Spleen (tissue), 11 donors: Measurements from ENCODE around the gene FAM9C. TPM values are rescaled to one million over a fixed set of nuclear protein-coding genes. Genes with fewer than 3 reads are reported as not detected.
A peak's percentile ranks its signal among the peaks of the same experiment; 100 is the strongest.

Source experiments
- DNase-seq: peaks from one replicate; pipeline ENCODE4 v3.0.0-alpha.2; 2020
- H3K27ac ChIP-seq, 8 donors: fragments of 200-600 bp; sonication (generic) in 7 of 8; 1 replicate in 4 of 8; 2 replicates in 4 of 8; pipeline versions ENCODE4 v1.5.0 to v1.8.0; 2016 to 2021; ENCODE audit warnings: inconsistent platforms in 4 of 8, mild to moderate bottlenecking in 4 of 8, moderate library complexity in 1 of 8
- H3K27me3 ChIP-seq, 7 donors: fragments of 200-600 bp; sonication (generic) in 6 of 7; replicated peaks in 1 of 7; 1 replicate in 4 of 7; 2 replicates in 3 of 7; pipeline versions ENCODE4 v1.5.0 to v1.8.0; 2016 to 2021; ENCODE audit warnings: inconsistent platforms in 3 of 7, mild to moderate bottlenecking in 1 of 7
- H3K36me3 ChIP-seq, 6 donors: fragments of 200-600 bp; sonication (generic) in 5 of 6; 1 replicate in 4 of 6; 2 replicates in 2 of 6; pipeline versions ENCODE4 v1.5.0 to v1.8.0; 2016 to 2021; ENCODE audit warnings: inconsistent platforms in 2 of 6
- H3K4me1 ChIP-seq, 6 donors: fragments of 200-600 bp; sonication (generic) in 5 of 6; 1 replicate in 3 of 6; 2 replicates in 3 of 6; pipeline versions ENCODE4 v1.5.0 to v1.8.0; 2016 to 2021; ENCODE audit warnings: inconsistent platforms in 3 of 6
- H3K4me3 ChIP-seq, 8 donors: fragments of 200-600 bp; sonication (generic) in 7 of 8; 1 replicate in 4 of 8; 2 replicates in 4 of 8; pipeline versions ENCODE4 v1.5.0 to v1.8.0; 2016 to 2021; ENCODE audit warnings: inconsistent platforms in 4 of 8, mild to moderate bottlenecking in 4 of 8, moderate library complexity in 2 of 8
- H3K9me3 ChIP-seq, 8 donors: fragments of 200-600 bp; sonication (generic) in 7 of 8; 1 replicate in 4 of 8; 2 replicates in 4 of 8; pipeline versions ENCODE4 v1.5.0 to v1.8.0; 2016 to 2021; ENCODE audit warnings: inconsistent platforms in 4 of 8
- POLR2A ChIP-seq, 3 donors: fragments of 450-650 bp; IDR thresholded peaks; one replicate each; pipeline ENCODE4 v1.5.1; 2017; ENCODE audit warnings: antibody characterized with exemption in 3 of 3, mild to moderate bottlenecking in 1 of 3
- POLR2AphosphoS5 ChIP-seq, 3 donors: sonication (generic); formaldehyde crosslinking; IDR thresholded peaks; one replicate each; pipeline ENCODE4 v1.5.1; 2017; ENCODE audit warnings: antibody characterized with exemption in 3 of 3
- WGBS, 5 donors: extraction: QIAGEN DNeasy Blood & Tissue Kit in 3 of 5; methylation state at CpG; one replicate each; pipeline versions ENCODE4 v1.1.5 to v1.1.7; 2013 to 2018; 5-methylcytosine and 5-hydroxymethylcytosine counted together
- intact Hi-C: fragments of 100-400 bp; cut with DNase I; formaldehyde crosslinking; loops from one replicate; pipeline ENCODE4 v1.15.0; 2023; ENCODE audit warnings: low total_unique reads
- polyA plus RNA-seq, 3 donors: library from polyadenylated mRNA; stranded (reverse); fragments of 200-250 nt; gene quantifications; one replicate each; pipeline ENCODE4 v1.2.1, GENCODE V29; 2013
- total RNA-seq, 7 donors: library from RNA; depleted of rRNA in 3 of 7; stranded (reverse); fragments of >200 nt in 3 of 7; fragmentation: NEBNext Ultra II Directional in 4 of 7; extraction: Animal tissue kit (Norgen Biotek cat#: 25700) in 4 of 7; gene quantifications; one replicate each; pipeline versions ENCODE4 v1.1.0 to v1.2.1, GENCODE V29; 2016 to 2021
- TF ChIP-seq, protein P1 (sequence below), 11 experiments: fragments of 200-600 bp in 7 of 11; fragments of 450-650 bp in 4 of 11; sonication (generic) in 4 of 11; IDR thresholded peaks in 8 of 11; conservative IDR thresholded peaks in 3 of 11; 1 replicate in 7 of 11; 2 replicates in 4 of 11; pipeline versions ENCODE4 v1.4.0 to v1.8.0; 2016 to 2021; ENCODE audit warnings: antibody characterized with exemption in 11 of 11, inconsistent platforms in 4 of 11, mild to moderate bottlenecking in 1 of 11
- donor health status: healthy with polysubstance abuse.
- donor health status: DM: no; HTN: no; CAD: no; lungs with moderate emphysema.
- donor health status: DM: no; HTN: no; CAD: no.
- donor health status: Bipolar disorder and iron deficiency.
- donor health status: healthy.
- donor health status: DM: no; HTN: no; CAD: no.
- donor health status: DM: yes; HTN: yes; CAD: no.

FAM9C gene
- total and polyA plus RNA-seq, 10 donors: 0.09 to 56.0 (median 10.5) TPM; not detected in 3

- Histone ChIP-seq H3K27ac (peak overlapping the region in 7 of 8 donors; percentile 48 to 90 (median 84)), H3K4me3 (no peak overlapping the region), H3K4me1 (peaks cover 10 to 65% (median 41%) of the 10 kb centered on the region in 6 donors), H3K27me3 (peaks cover 0 to 7% (median 0%) of the 10 kb centered on the region in 7 donors), H3K9me3 (peaks cover 0 to 9% (median 7%) of the 10 kb centered on the region in 8 donors), H3K36me3 (no peaks in the 10 kb centered on the region)
- DNase-seq: no peak
- intact Hi-C loops: no loop called here
- TF ChIP-seq, protein P1, sequence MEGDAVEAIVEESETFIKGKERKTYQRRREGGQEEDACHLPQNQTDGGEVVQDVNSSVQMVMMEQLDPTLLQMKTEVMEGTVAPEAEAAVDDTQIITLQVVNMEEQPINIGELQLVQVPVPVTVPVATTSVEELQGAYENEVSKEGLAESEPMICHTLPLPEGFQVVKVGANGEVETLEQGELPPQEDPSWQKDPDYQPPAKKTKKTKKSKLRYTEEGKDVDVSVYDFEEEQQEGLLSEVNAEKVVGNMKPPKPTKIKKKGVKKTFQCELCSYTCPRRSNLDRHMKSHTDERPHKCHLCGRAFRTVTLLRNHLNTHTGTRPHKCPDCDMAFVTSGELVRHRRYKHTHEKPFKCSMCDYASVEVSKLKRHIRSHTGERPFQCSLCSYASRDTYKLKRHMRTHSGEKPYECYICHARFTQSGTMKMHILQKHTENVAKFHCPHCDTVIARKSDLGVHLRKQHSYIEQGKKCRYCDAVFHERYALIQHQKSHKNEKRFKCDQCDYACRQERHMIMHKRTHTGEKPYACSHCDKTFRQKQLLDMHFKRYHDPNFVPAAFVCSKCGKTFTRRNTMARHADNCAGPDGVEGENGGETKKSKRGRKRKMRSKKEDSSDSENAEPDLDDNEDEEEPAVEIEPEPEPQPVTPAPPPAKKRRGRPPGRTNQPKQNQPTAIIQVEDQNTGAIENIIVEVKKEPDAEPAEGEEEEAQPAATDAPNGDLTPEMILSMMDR (IDR thresholded peaks at IDR 0.05 in 8 of 11, conservative IDR thresholded peaks at IDR 0.05 in 3 of 11): no peak
- peak in 1 of 3 donors; percentile 8 for TF ChIP-seq POLR2A (IDR thresholded peaks at IDR 0.05)
- peak in 1 of 3 donors; percentile 46 for TF ChIP-seq POLR2AphosphoS5 (IDR thresholded peaks at IDR 0.05)
- 44 to 68% (median 53%) methylated on average over 9 of the region's 9 CpGs for WGBS, 5 donors
Observed at GRCh38 chrX:13074297-13075262, 30.2 kb upstream of the FAM9C start.

DNA sequence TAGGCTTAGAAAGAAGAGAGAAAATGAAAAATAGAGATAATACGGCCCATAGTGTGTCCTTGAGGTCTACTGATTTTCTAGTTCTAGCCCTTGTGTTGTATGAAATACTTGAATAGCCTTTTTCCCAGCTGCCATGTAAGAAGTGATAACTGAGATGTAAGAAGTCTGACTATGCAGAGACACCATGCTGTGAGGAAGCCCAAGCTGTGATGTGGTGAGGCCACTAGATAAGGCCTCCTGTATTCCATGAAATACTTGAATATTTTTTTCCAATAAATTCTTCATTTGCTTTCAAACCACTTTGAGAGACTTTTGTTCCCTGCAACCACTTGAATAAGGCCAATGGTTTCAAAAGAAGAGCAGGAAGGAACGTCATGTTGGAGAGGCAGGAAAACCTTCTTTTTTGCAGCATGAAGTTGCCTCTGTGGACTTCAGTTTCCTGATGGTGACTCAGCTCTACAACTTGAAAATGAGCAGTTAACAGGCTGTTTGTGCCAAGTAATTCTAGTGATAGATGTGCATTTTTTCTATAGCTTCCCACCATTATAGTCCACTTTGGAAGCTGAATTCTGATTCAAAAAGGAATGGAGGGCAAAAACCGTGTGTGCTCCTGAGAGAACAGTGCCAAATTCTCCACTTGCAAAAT is 25.5 kb upstream of the FAM9C start:
- Histone ChIP-seq H3K36me3 (no peaks in the 10 kb centered on the region), H3K27me3 (peaks cover 0 to 7% (median 0%) of the 10 kb centered on the region in 7 donors), H3K4me3 (no peak overlapping the region), H3K27ac (no peak overlapping the region), H3K9me3 (peaks cover 0 to 23% (median 10%) of the 10 kb centered on the region in 8 donors), H3K4me1 (peaks cover 0 to 18% (median 0%) of the 10 kb centered on the region in 6 donors)
- intact Hi-C loops: no loop called here
- WGBS, 5 donors: 60 to 77% (median 68%) methylated on average over 3 of the region's 3 CpGs
- TF ChIP-seq POLR2A (IDR thresholded peaks at IDR 0.05): no peak
- TF ChIP-seq, protein P1 (IDR thresholded peaks at IDR 0.05 in 8 of 11, conservative IDR thresholded peaks at IDR 0.05 in 3 of 11): no peak
- no peak for TF ChIP-seq POLR2AphosphoS5 (IDR thresholded peaks at IDR 0.05)
- no peak for DNase-seq

GRCh38 chrX:13068651-13069050 is 24.2 kb upstream of the FAM9C start:
- Histone ChIP-seq H3K27me3 (peaks cover 0 to 7% (median 0%) of the 10 kb centered on the region in 7 donors), H3K4me3 (no peak overlapping the region), H3K27ac (no peak overlapping the region), H3K36me3 (no peaks in the 10 kb centered on the region), H3K9me3 (peaks cover 0 to 23% (median 10%) of the 10 kb centered on the region in 8 donors), H3K4me1 (peaks cover 0 to 6% (median 0%) of the 10 kb centered on the region in 6 donors)
- no peak for DNase-seq
- intact Hi-C loops: no loop called here
- TF ChIP-seq, protein P1 (IDR thresholded peaks at IDR 0.05 in 8 of 11, conservative IDR thresholded peaks at IDR 0.05 in 3 of 11): no peak
- TF ChIP-seq POLR2A (IDR thresholded peaks at IDR 0.05) (no peak), POLR2AphosphoS5 (IDR thresholded peaks at IDR 0.05) (no peak)
- 67 to 100% (median 88%) methylated on average over 1 of the region's 1 CpG for WGBS, 5 donors
